Progenitor cell of endocrine pancreas (in vitro differentiated cells): ENCODE data around the gene MEGF6. TPM values are rescaled to one million over a fixed set of nuclear protein-coding genes. Genes with fewer than 3 reads are reported as not detected.

ENCODE experiments used
- DNase-seq: peaks from one replicate; pipeline ENCODE4 v3.0.0; 2021; ENCODE audit warnings: low spot score; ENCODE audit not compliant: unreplicated experiment
- H3K27ac Mint-ChIP-seq: 2 replicates; pipeline ENCODE4 v1.8.0; 2021; ENCODE audit warnings: mild to moderate bottlenecking, moderate library complexity, mixed read lengths
- H3K27me3 Mint-ChIP-seq: 2 replicates; pipeline ENCODE4 v1.8.0; 2021; ENCODE audit warnings: mixed read lengths
- H3K36me3 Mint-ChIP-seq: 2 replicates; pipeline ENCODE4 v1.8.0; 2022; ENCODE audit warnings: mixed read lengths; ENCODE audit not compliant: insufficient read depth
- H3K4me1 Mint-ChIP-seq: 2 replicates; pipeline ENCODE4 v1.8.0; 2021; ENCODE audit warnings: low read depth, mixed read lengths
- H3K4me3 Mint-ChIP-seq: 2 replicates; pipeline ENCODE4 v1.8.0; 2021; ENCODE audit warnings: low read depth, mild to moderate bottlenecking, moderate library complexity, mixed read lengths
- H3K9me3 Mint-ChIP-seq: 2 replicates; pipeline ENCODE4 v1.8.0; 2021; ENCODE audit warnings: low read depth, mixed read lengths
- total RNA-seq: library from RNA; stranded (reverse); gene quantifications from 2 replicates; pipeline ENCODE4 v1.2.1, GENCODE V29; 2021
- TF ChIP-seq, protein P1 (sequence below): fragments of 200-600 bp; sonication (generic); IDR thresholded peaks from one replicate; pipeline ENCODE4 v1.5.0; 2021; ENCODE audit warnings: antibody characterized with exemption, mild to moderate bottlenecking; ENCODE audit not compliant: unreplicated experiment

MEGF6 gene
- total RNA-seq, 1 donor from 2014 or later: 83.8 TPM

DNA sequence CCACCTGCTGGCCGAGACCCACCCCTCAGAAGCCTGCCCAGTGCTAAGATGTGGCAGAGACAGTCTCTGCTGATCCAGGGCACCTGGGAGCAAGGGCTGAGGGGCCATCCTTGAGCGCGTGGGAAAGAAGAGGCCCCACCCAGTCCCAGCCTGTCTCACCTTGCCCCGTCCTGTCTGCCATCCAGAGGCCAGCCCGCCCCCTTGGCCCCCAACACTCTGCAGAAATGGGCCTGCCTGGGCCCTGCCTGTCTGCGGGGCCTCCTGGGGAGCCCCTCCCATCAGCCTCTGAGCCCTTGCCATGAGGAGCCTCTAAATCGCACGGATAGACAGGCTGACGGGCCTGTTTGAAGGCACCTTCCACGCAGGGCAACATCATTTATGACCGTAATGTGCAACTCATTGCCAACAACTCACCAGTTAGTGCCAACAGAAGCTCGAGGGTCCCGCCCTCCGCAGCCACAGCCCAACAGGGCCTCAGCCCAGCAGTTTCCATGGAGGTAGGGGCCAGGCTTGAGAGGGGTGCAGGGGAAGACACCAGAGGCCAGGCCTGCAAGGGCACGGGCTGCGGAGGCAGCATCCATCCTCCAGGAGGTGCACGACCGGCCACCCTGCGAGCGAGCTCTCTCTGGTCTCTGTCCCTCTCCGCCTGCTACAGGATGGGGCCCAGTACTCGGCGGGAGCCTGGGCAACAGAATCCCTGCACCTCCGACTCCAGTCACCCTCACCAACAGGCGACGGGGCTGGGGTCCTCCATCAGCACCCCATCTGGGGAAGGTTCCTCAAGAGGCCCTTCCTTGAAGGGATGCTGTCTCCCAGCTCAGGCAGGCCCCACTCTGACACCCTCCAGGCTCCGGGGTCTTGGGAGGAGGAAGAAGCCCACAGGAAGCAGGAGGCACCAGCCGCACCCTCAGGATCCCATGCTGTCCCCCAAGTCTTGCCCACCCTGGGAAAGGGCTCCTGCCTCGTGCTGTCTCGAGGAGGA lies 78.0 kb downstream of the MEGF6 start:
- Mint-ChIP-seq H3K27ac (no peak overlapping the region), H3K36me3 (no peaks in the 10 kb centered on the region), H3K9me3 (no peaks in the 10 kb centered on the region), H3K4me3 (no peak overlapping the region), H3K4me1 (peaks cover 6% of the 10 kb centered on the region), H3K27me3 (peaks cover 3% of the 10 kb centered on the region)
- no peak for DNase-seq
- TF ChIP-seq, protein P1, sequence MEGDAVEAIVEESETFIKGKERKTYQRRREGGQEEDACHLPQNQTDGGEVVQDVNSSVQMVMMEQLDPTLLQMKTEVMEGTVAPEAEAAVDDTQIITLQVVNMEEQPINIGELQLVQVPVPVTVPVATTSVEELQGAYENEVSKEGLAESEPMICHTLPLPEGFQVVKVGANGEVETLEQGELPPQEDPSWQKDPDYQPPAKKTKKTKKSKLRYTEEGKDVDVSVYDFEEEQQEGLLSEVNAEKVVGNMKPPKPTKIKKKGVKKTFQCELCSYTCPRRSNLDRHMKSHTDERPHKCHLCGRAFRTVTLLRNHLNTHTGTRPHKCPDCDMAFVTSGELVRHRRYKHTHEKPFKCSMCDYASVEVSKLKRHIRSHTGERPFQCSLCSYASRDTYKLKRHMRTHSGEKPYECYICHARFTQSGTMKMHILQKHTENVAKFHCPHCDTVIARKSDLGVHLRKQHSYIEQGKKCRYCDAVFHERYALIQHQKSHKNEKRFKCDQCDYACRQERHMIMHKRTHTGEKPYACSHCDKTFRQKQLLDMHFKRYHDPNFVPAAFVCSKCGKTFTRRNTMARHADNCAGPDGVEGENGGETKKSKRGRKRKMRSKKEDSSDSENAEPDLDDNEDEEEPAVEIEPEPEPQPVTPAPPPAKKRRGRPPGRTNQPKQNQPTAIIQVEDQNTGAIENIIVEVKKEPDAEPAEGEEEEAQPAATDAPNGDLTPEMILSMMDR: peak; percentile 23

DNA sequence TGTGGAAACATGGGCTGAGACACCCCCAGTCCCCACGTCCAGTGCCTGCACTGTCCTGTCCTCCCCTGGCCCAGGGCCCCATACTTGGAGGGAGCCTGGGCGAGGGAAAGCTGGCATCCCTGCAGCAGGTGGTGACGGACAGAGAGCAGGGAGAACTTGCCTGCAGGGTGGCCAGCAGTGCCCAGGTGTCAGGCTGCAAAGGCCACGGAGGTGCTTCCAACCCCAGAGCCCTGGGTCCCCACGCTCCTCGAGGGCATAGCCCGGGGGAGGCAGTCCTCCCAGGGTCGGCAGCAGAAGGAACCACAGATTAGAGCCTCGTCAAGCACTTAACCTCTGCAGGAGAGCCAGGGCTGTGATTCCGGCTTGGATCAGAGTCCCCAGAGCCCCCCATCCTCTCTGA lies 79.4 kb downstream of the MEGF6 start:
- TF ChIP-seq, protein P1: no peak
- no peak for DNase-seq
- no peak overlapping the region for H3K27ac Mint-ChIP-seq

DNA sequence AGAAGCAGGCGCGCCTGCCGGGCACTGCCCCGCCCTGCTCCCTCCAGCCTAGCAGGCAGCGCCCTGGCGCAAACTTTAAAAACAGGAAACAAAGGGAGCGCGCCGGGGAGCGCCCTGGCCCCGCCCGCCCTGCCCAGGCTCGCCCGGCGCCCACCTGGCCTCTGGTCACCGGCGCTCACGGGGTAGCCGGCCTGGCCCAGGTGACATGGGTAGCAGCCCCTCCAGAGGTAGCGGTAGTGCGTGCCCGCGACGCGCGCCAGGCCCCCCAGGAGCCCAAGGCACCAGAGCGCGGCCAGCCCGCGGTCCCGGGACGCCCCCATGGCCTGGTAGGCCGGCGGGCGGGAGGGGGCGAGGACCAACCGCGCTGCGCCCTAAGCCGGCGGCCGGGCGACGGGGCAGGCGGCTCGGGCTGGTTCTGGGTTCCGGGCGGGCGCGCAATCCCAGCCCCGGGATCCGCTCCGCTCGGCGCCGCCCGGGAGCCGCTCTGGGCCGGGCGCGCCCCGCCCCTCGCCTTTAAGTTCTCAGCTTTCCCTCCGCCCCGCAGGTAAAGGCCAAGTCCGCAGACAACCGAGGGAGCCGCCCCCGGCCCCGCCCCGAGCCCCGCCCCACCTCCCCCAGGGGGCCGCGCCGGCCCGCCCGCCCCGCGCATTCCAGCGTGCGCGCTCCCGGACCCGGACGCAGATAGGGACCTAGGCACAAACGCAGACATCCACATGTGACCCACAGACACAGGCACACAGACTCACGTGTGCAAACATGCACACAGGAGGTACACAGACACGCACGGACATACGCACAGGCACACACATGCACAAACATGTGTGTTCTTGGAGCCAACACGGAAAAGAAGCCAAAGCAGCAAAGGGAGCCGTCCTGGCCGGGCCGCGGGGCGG lies 80.1 kb downstream of the MEGF6 start:
- Mint-ChIP-seq H3K9me3 (no peaks in the 10 kb centered on the region), H3K27ac (peak overlapping the region; percentile 96)

More for the DNA sequence above, 79.4 kb downstream of the MEGF6 start:
- Mint-ChIP-seq H3K27me3 (peaks cover 3% of the 10 kb centered on the region), H3K4me3 (peak overlapping the region; percentile 84), H3K9me3 (no peaks in the 10 kb centered on the region), H3K36me3 (no peaks in the 10 kb centered on the region), H3K4me1 (peaks cover 6% of the 10 kb centered on the region)

DNA sequence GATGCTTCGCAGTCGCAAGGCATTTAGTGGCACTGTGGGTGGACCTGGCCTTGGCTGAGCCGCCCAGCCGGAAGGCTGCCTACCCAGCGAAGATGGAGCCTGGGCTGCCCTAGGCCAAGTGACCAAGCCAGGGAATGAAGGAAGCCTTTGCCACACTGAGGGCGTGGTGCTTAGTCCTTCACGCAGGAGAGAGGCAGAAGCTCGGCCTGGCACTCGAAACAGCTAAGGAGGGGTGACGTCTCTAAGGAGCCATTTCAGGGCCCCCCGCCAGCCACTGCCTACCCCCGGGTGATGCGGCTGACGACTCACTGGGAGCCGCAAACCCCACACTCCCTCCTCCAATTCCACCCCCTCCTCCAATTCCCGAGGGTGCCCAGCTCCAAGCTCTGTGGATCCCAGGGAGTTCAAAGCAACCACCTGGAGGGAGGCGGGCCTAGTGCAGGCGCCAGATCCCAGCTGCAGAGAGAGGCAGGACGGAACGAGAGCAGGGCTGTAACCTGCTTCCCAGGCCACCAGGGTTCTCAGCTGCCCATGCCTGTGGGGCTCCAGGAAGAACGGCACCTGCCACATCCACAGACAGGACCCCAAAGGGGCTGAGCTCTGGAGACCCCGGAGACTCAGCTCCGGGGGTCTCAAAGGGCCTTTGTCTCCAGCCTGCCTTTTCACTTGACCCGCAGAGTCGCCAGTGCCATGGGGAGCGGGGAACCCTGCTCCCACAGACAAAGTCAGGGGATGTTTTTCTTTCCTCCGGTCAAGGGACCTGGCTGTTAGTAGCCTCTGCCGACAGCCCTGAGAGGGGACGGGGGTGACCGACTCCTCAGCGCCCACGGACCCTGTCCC lies 81.0 kb downstream of the MEGF6 start:
- H3K27me3 Mint-ChIP-seq: peaks cover 3% of the 10 kb centered on the region
- H3K4me1 Mint-ChIP-seq: peaks cover 6% of the 10 kb centered on the region
- H3K27ac Mint-ChIP-seq: peak overlapping the region; percentile 83
- H3K9me3 Mint-ChIP-seq: no peaks in the 10 kb centered on the region
- no peaks in the 10 kb centered on the region for H3K36me3 Mint-ChIP-seq
- TF ChIP-seq, protein P1: no peak
- peak overlapping the region; percentile 78 for H3K4me3 Mint-ChIP-seq
- peak; percentile 51 for DNase-seq

More for the DNA sequence above, 80.1 kb downstream of the MEGF6 start:
- peak; percentile 72 for DNase-seq
- Mint-ChIP-seq H3K4me3 (peak overlapping the region; percentile 84), H3K4me1 (peaks cover 6% of the 10 kb centered on the region), H3K27me3 (peaks cover 3% of the 10 kb centered on the region), H3K36me3 (no peaks in the 10 kb centered on the region)
- TF ChIP-seq, protein P1: no peak
